ENCODE measurements around the gene SHB. TPM values are rescaled to one million over a fixed set of nuclear protein-coding genes. Genes with fewer than 3 reads are reported as not detected.

Gene SHB
- total RNA-seq, 4 donors from 2014 or later = 18.4 to 27.5 (median 22.0) TPM

GRCh38 chr9:37958154-37958553 is 110.9 kb downstream of the SHB start:
- H3K4me3 ChIP-seq (replicated peaks in 1 of 3) = no peak overlapping the region
- no peaks in the 10 kb centered on the region for H3K27me3 ChIP-seq
- no peak for DNase-seq
- TF ChIP-seq POLR2A (IDR thresholded peaks at IDR 0.05) = no peak
- TF ChIP-seq, protein P1, sequence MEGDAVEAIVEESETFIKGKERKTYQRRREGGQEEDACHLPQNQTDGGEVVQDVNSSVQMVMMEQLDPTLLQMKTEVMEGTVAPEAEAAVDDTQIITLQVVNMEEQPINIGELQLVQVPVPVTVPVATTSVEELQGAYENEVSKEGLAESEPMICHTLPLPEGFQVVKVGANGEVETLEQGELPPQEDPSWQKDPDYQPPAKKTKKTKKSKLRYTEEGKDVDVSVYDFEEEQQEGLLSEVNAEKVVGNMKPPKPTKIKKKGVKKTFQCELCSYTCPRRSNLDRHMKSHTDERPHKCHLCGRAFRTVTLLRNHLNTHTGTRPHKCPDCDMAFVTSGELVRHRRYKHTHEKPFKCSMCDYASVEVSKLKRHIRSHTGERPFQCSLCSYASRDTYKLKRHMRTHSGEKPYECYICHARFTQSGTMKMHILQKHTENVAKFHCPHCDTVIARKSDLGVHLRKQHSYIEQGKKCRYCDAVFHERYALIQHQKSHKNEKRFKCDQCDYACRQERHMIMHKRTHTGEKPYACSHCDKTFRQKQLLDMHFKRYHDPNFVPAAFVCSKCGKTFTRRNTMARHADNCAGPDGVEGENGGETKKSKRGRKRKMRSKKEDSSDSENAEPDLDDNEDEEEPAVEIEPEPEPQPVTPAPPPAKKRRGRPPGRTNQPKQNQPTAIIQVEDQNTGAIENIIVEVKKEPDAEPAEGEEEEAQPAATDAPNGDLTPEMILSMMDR (IDR thresholded peaks at IDR 0.05) = no peak
- peaks cover 0 to 6% of the 10 kb centered on the region in 2 donors for H3K4me1 ChIP-seq
- 90 to 92% methylated on average over 7 of the region's 9 CpGs for WGBS, 2 donors
- H3K9me3 ChIP-seq = no peaks in the 10 kb centered on the region
- no peak overlapping the region for H3K27ac ChIP-seq
- intact Hi-C loops (cut with DNase I) = no loop called here
- no peaks in the 10 kb centered on the region for H3K36me3 ChIP-seq

DNA sequence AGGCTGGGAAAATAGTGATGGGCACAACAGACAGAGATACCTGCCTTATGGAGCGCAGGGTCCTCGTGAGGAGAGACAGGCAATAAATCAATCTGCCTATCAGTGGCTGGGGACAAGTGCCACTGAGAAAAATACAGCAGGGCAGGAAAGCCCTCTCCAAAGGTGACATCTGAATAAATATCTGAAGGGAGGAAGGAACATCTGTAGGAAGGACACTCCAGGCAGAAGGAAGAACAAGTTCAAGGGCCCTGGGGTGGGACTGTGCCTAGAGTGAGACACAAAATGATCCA is 111.4 kb downstream of the SHB start:
- no peaks in the 10 kb centered on the region for H3K27me3 ChIP-seq
- 94 to 99% methylated on average over 2 of the region's 2 CpGs for WGBS, 2 donors
- no peak for TF ChIP-seq POLR2A (IDR thresholded peaks at IDR 0.05)
- TF ChIP-seq, protein P1 (IDR thresholded peaks at IDR 0.05) = no peak
- no peak for DNase-seq
- H3K4me3 ChIP-seq (replicated peaks in 1 of 3) = no peak overlapping the region
- H3K4me1 ChIP-seq = peaks cover 0 to 6% of the 10 kb centered on the region in 2 donors
- H3K36me3 ChIP-seq = no peaks in the 10 kb centered on the region
- no peak overlapping the region for H3K27ac ChIP-seq
- no peaks in the 10 kb centered on the region for H3K9me3 ChIP-seq
- intact Hi-C loops (cut with DNase I) = no loop called here

GRCh38 chr9:37956904-37957663 is 111.9 kb downstream of the SHB start:
- H3K9me3 ChIP-seq = no peaks in the 10 kb centered on the region
- H3K27me3 ChIP-seq = no peaks in the 10 kb centered on the region
- WGBS, 2 donors = 90% methylated on average over 14 to 16 of the region's 16 CpGs
- intact Hi-C loops (cut with DNase I) = no loop called here
- no peak for DNase-seq
- peaks cover 0 to 6% of the 10 kb centered on the region in 2 donors for H3K4me1 ChIP-seq
- no peak overlapping the region for H3K27ac ChIP-seq
- H3K36me3 ChIP-seq = no peaks in the 10 kb centered on the region
- no peak overlapping the region for H3K4me3 ChIP-seq (replicated peaks in 1 of 3)
- TF ChIP-seq POLR2A (IDR thresholded peaks at IDR 0.05) = no peak
- TF ChIP-seq, protein P1 (IDR thresholded peaks at IDR 0.05) = no peak

GRCh38 chr9:37956423-37956820 is 112.6 kb downstream of the SHB start:
- Histone ChIP-seq H3K36me3 (no peaks in the 10 kb centered on the region), H3K27ac (no peak overlapping the region), H3K4me1 (peaks cover 0 to 6% of the 10 kb centered on the region in 2 donors), H3K4me3 (replicated peaks in 1 of 3) (no peak overlapping the region), H3K27me3 (no peaks in the 10 kb centered on the region), H3K9me3 (no peaks in the 10 kb centered on the region)
- no peak for TF ChIP-seq POLR2A (IDR thresholded peaks at IDR 0.05)
- TF ChIP-seq, protein P1 (IDR thresholded peaks at IDR 0.05) = no peak
- DNase-seq = no peak
- 92 to 96% methylated on average over 5 of the region's 5 CpGs for WGBS, 2 donors
- intact Hi-C loops (cut with DNase I) = no loop called here

DNA sequence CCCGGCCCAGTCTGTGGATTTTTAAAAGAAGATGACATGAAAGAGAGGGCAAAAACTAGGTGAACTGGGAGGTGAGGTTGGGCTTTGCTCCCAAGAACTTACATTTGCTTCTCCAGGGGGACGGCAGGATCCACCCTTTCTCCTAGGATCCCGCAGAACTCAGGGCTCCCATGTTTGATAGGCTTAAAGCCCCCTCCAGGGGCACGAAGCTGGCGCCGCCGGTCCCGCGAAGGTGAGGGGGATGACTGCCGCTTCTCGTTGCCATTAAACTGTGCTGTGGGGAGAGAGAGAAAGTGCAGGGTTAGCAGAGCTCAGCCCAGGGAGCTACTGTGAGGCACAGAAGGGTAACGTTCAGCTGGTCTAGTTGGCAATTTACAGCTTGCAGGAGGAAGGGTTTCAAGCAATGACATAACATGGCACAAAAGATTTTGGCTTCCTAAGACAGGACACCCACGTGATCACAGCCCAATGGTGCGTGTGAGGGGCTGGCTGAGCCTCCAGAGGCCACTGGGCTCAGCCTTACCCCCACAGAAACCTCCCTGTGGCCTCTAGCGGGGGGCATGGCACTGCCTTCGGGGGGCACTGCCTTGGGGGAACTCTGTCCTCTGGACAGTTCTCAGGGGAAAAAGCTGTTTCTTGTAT is 113.1 kb downstream of the SHB start:
- DNase-seq = no peak
- H3K36me3 ChIP-seq = no peaks in the 10 kb centered on the region
- intact Hi-C loops (cut with DNase I) = no loop called here
- no peak overlapping the region for H3K27ac ChIP-seq
- H3K4me3 ChIP-seq (replicated peaks in 1 of 3) = no peak overlapping the region
- H3K27me3 ChIP-seq = no peaks in the 10 kb centered on the region
- peaks cover 0 to 6% of the 10 kb centered on the region in 2 donors for H3K4me1 ChIP-seq
- TF ChIP-seq POLR2A (IDR thresholded peaks at IDR 0.05) = no peak
- TF ChIP-seq, protein P1 (IDR thresholded peaks at IDR 0.05) = no peak
- 97 to 98% methylated on average over 15 of the region's 16 CpGs for WGBS, 2 donors
- no peaks in the 10 kb centered on the region for H3K9me3 ChIP-seq

Data from thyroid gland (tissue), 4 donors.